Activated CD8-positive, alpha-beta memory T cell treated with anti-CD3 and anti-CD28 coated beads for 4 hours (primary cell): ENCODE results near the gene RAD23A.

ENCODE experiments used
- DNase-seq, 2 donors: peaks; one replicate each; pipeline ENCODE4 v3.0.0-alpha.2; 2020; ENCODE audit warnings: low read depth in 2 of 2

The RAD23A gene

GRCh38 chr19:12984683-12985048 is 39.0 kb downstream of the RAD23A start:
- no peak for DNase-seq

- DNase-seq, result no peak
Observed at GRCh38 chr19:12985049-12985776, 39.6 kb downstream of the RAD23A start.

GRCh38 chr19:12986726-12987125 is 41.1 kb downstream of the RAD23A start:
- DNase-seq, result no peak

GRCh38 chr19:12987190-12987589 is 41.5 kb downstream of the RAD23A start:
- no peak for DNase-seq

GRCh38 chr19:12987781-12988180 is 42.1 kb downstream of the RAD23A start:
- DNase-seq, result no peak

- DNase-seq, result no peak
Observed at GRCh38 chr19:12990431-12990830, 44.8 kb downstream of the RAD23A start.

GRCh38 chr19:12990853-12991252 is 45.2 kb downstream of the RAD23A start:
- DNase-seq, result no peak

- no peak for DNase-seq
Observed at GRCh38 chr19:12991296-12991695, 45.6 kb downstream of the RAD23A start.

GRCh38 chr19:12992729-12993128 is 47.1 kb downstream of the RAD23A start:
- no peak for DNase-seq

GRCh38 chr19:12993562-12993961 is 47.9 kb downstream of the RAD23A start:
- DNase-seq, result no peak

- peak; percentile 39 to 50 for DNase-seq
Observed at GRCh38 chr19:12994701-12995595, 49.3 kb downstream of the RAD23A start, which contains the start of gene NFIX. TSS of gene NFIX (plus strand) at chr19:12995475. CDS start at chr19:12995838, 363 bp downstream.

GRCh38 chr19:12995596-12996405 is 50.1 kb downstream of the RAD23A start:
- no peak for DNase-seq

- no peak for DNase-seq
Observed at GRCh38 chr19:12996406-12997094, 50.9 kb downstream of the RAD23A start.

GRCh38 chr19:12997179-12997966 is 51.7 kb downstream of the RAD23A start:
- no peak for DNase-seq

GRCh38 chr19:12997967-12998940 is 52.6 kb downstream of the RAD23A start:
- no peak for DNase-seq

GRCh38 chr19:13001166-13001501 is 55.5 kb downstream of the RAD23A start:
- DNase-seq, result no peak

GRCh38 chr19:13001502-13002165 is 56.0 kb downstream of the RAD23A start:
- no peak for DNase-seq

GRCh38 chr19:13002166-13002898 is 56.7 kb downstream of the RAD23A start:
- DNase-seq, result no peak
